Ramos (cell line): ENCODE data around the gene ERMARD.

ENCODE experiments used
- in situ Hi-C: fragments of 300-500 bp; cut with MboI; formaldehyde crosslinking; loops from one replicate; pipeline ENCODE4 v1.14.3; 2022; ENCODE audit warnings: low sequenced_read_pairs; ENCODE audit not compliant: unreplicated experiment

ERMARD gene

DNA sequence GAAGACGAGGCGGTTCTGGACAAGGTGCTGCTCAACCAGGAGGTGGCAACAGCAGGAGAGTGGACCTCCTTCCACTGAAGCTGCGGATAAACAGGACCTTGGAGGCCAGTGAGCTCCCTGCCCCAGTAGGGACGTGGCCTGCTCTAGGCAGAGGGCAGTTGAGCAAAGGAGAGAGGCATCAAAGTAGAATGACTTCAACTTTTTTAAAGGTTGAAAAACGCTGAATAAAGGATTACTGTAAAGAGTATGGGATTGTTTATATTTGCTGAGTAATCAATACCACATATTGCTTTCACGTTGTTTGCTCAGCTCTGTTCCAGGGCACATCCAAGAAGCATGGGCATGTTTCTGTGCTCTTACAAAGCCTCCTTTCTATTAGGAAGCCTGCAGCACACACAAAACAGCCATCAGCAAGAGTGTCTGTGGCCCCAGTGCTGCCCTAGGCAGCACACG is 48.1 kb downstream of the ERMARD start:
- in situ Hi-C loops = loop anchor here (10.0 kb wide), 1 partner anchor 715 kb away; no protein-coding TSS in a partner anchor

- in situ Hi-C loops = no loop called here
Observed at GRCh38 chr6:169800116-169800667, 48.8 kb downstream of the ERMARD start.

- in situ Hi-C loops = no loop called here
Observed at GRCh38 chr6:169800668-169801395, 49.4 kb downstream of the ERMARD start.

DNA sequence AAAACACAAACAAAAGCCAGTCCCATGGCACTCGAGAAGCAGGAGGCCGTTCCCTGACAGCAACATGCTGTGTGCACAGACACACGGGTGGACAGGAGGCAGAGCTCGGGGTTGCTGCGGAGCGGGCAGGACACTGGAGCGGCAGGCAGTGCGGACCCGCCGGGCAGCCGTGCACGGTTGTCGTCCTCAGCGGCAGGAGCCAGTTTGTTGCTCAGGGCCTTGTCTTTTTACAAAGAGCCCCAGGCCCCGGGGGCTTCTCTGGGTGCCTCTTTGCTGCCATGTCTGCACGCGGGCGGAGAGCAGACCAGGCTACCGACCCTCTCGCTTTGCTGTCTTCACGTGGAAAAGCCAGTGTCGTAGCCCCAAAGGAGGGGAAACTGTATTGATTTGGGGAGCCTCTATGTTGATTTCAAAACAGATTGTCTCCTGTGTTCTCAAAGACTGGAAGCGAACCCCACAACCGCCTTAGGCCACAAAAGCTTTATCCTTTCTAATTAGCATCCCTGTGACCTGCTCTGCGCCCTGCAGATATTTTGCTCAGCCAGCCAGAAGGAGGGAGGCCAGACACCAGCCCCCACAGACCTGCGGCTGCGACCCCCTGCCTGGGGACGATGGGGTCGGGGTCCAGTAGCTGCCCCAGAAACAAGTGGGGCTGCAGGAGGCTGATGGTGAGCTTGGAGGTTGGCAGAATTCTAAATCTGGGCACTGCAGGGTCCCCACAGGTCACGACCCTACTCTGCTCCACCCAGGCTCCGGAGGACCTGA is 50.2 kb downstream of the ERMARD start:
- in situ Hi-C loops = no loop called here

DNA sequence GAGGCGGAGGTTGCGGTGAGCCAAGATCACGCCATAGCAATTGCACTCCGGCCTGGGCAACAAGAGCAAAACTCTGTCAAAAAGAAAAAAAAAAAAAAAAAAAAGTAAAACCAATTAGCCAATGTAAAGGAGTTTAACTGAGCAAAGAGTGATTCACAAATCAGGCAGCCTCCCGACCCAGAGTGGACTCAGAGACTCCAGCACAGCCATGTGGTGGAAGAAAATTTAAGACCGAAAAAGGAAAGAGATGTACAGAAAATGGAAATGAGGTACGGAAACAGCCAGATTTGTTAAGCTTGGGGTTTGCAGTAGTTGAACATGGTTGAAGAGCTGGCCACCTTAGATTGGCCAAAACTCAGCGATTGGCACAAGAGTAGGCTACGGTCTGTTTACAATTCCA is 51.4 kb downstream of the ERMARD start:
- in situ Hi-C loops = no loop called here

- in situ Hi-C loops = no loop called here
Observed at GRCh38 chr6:169803271-169803811, 51.9 kb downstream of the ERMARD start.

- in situ Hi-C loops = no loop called here
Observed at GRCh38 chr6:169803816-169804340, 52.5 kb downstream of the ERMARD start.

DNA sequence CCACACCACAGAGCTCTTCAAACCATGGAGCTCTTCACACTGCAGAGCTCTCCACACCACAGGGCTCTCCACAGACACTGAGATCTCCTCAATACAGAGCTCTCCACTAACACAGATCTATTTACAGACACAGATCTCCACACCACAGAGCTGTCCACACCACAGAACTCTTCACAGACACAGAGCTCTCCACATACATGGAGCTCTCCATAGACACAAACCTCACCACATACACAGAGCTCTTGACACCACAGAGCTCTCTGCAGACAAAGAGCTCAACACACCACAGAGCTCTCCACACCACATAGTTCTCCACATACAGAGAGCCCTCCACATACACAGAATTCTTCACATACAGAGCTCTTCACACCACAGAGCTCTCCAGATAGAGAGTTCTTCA is 53.0 kb downstream of the ERMARD start:
- in situ Hi-C loops = no loop called here

- in situ Hi-C loops = no loop called here
Observed at GRCh38 chr6:169805242-169805838, 53.9 kb downstream of the ERMARD start.

DNA sequence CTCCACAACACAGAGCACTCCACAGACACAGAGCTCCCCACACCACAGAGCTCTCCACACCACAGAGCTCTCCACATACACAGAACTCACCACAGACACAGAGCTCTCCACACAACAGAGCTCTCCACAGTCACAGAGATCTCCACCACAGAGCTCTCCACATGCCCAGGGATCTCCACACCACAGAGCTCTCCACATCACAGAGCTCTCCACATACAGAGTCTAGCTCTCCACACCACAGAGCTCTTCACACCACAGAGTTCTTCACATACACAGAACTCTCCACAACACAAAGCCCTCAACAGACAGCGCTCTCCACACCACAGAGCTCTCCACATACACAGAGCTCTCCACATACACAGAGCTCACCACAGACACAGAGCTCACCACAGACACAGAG is 55.3 kb downstream of the ERMARD start:
- in situ Hi-C loops = no loop called here

GRCh38 chr6:169807229-169807628 is 55.8 kb downstream of the ERMARD start:
- in situ Hi-C loops = no loop called here

- in situ Hi-C loops = no loop called here
Observed at GRCh38 chr6:169807699-169808607, 56.5 kb downstream of the ERMARD start.

- in situ Hi-C loops = no loop called here
Observed at GRCh38 chr6:169808608-169808967, 57.2 kb downstream of the ERMARD start.

GRCh38 chr6:169809386-169809785 is 58.0 kb downstream of the ERMARD start:
- in situ Hi-C loops = no loop called here

- in situ Hi-C loops = no loop called here
Observed at GRCh38 chr6:169810066-169810989, 58.9 kb downstream of the ERMARD start.

- in situ Hi-C loops = no loop called here
Observed at GRCh38 chr6:169811072-169811471, 59.6 kb downstream of the ERMARD start.

DNA sequence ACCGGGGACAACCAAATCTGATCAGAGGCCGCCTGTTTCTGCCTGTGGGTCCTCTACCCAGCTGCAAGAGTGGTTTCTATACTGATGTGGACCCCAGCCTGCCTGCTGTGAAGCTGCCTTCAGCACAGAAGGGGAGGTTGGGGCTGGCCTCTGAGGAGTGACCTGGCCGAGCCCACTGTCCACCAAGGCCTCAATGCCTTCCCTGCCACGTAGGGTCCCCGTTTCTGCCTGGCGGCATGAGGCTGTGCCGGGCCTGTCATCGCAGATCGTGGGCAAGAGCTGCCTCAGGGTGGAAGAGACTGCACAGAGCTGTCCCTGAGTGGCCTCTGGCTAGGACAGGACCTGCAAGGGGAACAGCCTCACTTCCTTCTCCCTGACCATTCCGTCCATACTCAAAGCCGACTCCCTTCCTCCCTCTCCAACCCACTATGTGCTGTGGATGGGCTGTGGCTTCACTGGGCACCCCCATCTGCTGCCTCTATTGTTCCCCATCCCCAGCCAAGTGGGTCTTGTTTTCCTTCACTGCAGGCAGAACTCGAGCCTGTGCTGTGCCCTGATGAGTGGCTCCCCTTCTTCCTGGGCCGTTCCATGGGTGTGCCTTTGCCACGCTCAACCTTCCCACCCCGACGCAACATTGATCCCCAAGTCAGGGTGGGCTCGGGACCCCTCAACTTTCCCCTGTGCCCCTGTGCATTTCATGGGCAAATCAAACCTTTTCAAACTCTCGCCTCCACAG is 60.3 kb downstream of the ERMARD start:
- in situ Hi-C loops = no loop called here

DNA sequence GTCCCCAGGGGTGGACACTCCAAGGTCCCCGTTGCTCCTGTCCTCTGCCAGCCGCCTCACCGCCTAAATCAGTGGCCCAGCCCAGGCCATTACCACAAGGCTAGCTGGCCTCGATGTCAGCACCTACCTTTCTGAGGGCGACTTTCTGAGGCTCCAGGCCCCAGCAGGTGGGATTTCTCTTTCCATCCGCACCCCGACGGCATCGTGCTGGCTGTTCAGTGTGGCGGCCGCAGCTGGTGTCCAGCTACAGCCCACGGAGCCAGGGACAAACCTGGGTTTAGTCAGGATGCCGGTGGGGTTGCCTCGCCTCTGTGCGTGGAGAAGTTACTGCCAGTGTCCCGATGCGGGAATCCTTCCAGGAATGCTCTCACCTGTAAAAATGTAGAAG is 60.8 kb downstream of the ERMARD start:
- in situ Hi-C loops = no loop called here
